GM19023 (cell line): Measurements from ENCODE around the gene DNAJB4.
"Not testable (repeated sequence)": the region's sequence is repeated elsewhere in the genome, so short reads cannot be mapped to it uniquely, and the experiment has no call there.

Source experiments
- ATAC-seq: cut with Tn5 transposase; IDR thresholded peaks from one replicate; pipeline ENCODE4 v1.9.1; 2021; ENCODE audit warnings: mild to moderate bottlenecking, moderate library complexity; ENCODE audit not compliant: unreplicated experiment

Gene DNAJB4

GRCh38 chr1:78004719-78005447, at the start of gene DNAJB4:
Gene DNAJB4, plus strand, starts transcription at chr1:78004939. Its CDS starts 172 bp downstream, at chr1:78005111.
- ATAC-seq = peak; percentile 100

GRCh38 chr1:77955709-77956108, 49.0 kb upstream of the DNAJB4 start:
- no peak for ATAC-seq

GRCh38 chr1:77956464-77956863, 48.3 kb upstream of the DNAJB4 start:
- ATAC-seq = no peak

GRCh38 chr1:77958391-77958790, 46.3 kb upstream of the DNAJB4 start:
- no peak for ATAC-seq

GRCh38 chr1:77958850-77959249, 45.9 kb upstream of the DNAJB4 start:
- no peak for ATAC-seq

GRCh38 chr1:77961392-77961791, 43.3 kb upstream of the DNAJB4 start:
- ATAC-seq = no peak

- no peak for ATAC-seq
Measured at GRCh38 chr1:77966291-77966690, 38.4 kb upstream of the DNAJB4 start.

GRCh38 chr1:77970192-77970591, 34.5 kb upstream of the DNAJB4 start:
- no peak for ATAC-seq

- ATAC-seq = no peak
Measured at GRCh38 chr1:77972080-77972479, 32.7 kb upstream of the DNAJB4 start.

- ATAC-seq = no peak
Measured at GRCh38 chr1:77975386-77975785, 29.4 kb upstream of the DNAJB4 start.

GRCh38 chr1:77975907-77976306, 28.8 kb upstream of the DNAJB4 start:
- ATAC-seq = no peak

- no peak for ATAC-seq
Measured at GRCh38 chr1:77976433-77977076, 28.2 kb upstream of the DNAJB4 start.

GRCh38 chr1:77977989-77978292, 26.8 kb upstream of the DNAJB4 start:
- peak; percentile 0 for ATAC-seq

GRCh38 chr1:77978293-77978968, 26.3 kb upstream of the DNAJB4 start:
- ATAC-seq = peak; percentile 67

- peak; percentile 79 for ATAC-seq
Measured at GRCh38 chr1:77978969-77979876, 25.5 kb upstream of the DNAJB4 start, which contains the start of gene FUBP1. Gene FUBP1, minus strand, starts transcription at chr1:77979072. Its CDS starts 68 bp downstream, at chr1:77979004.

- ATAC-seq = not testable (repeated sequence)
Measured at GRCh38 chr1:77983352-77983996, 21.3 kb upstream of the DNAJB4 start.

- no peak for ATAC-seq
Measured at GRCh38 chr1:77983997-77984355, 20.8 kb upstream of the DNAJB4 start.

- no peak for ATAC-seq
Measured at GRCh38 chr1:77984629-77985028, 20.1 kb upstream of the DNAJB4 start.

GRCh38 chr1:77986810-77987209, 17.9 kb upstream of the DNAJB4 start:
- ATAC-seq = no peak

- no peak for ATAC-seq
Measured at GRCh38 chr1:77987919-77988318, 16.8 kb upstream of the DNAJB4 start.

- no peak for ATAC-seq
Measured at GRCh38 chr1:77989744-77990143, 15.0 kb upstream of the DNAJB4 start.
